Immature natural killer cell (primary cell): ENCODE results near the gene CALCR. TPM values are rescaled to one million over a fixed set of nuclear protein-coding genes. Genes with fewer than 3 reads are reported as not detected.

Experiments
- DNase-seq, 3 donors: peaks; one replicate each; pipeline ENCODE4 v3.0.0; 2022; ENCODE audit warnings: mixed read lengths in 1 of 3
- H3K27ac Mint-ChIP-seq, 6 donors: one replicate each; pipeline ENCODE4 v1.8.0; 2020; ENCODE audit warnings: mixed read lengths in 6 of 6, mild to moderate bottlenecking in 5 of 6, inconsistent platforms in 4 of 6, moderate library complexity in 3 of 6
- H3K27me3 Mint-ChIP-seq, 3 donors: one replicate each; pipeline ENCODE4 v1.8.0; 2020 to 2021; ENCODE audit warnings: low read depth in 3 of 3, mild to moderate bottlenecking in 3 of 3, mixed read lengths in 3 of 3, moderate library complexity in 3 of 3, inconsistent platforms in 1 of 3
- H3K36me3 Mint-ChIP-seq, 3 donors: one replicate each; pipeline ENCODE4 v1.8.0; 2020; ENCODE audit warnings: mixed read lengths in 3 of 3, inconsistent platforms in 2 of 3, mild to moderate bottlenecking in 2 of 3
- H3K4me1 Mint-ChIP-seq, 2 donors: one replicate each; pipeline ENCODE4 v1.8.0; 2020; ENCODE audit warnings: inconsistent platforms in 2 of 2, mild to moderate bottlenecking in 2 of 2, mixed read lengths in 2 of 2, moderate library complexity in 1 of 2
- H3K4me3 Mint-ChIP-seq, 5 donors: one replicate each; pipeline ENCODE4 v1.8.0; 2020; ENCODE audit warnings: mild to moderate bottlenecking in 5 of 5, mixed read lengths in 5 of 5, inconsistent platforms in 3 of 5, moderate library complexity in 3 of 5
- H3K9me3 Mint-ChIP-seq, 6 donors: one replicate each; pipeline ENCODE4 v1.8.0; 2020; ENCODE audit warnings: mild to moderate bottlenecking in 6 of 6, mixed read lengths in 6 of 6, inconsistent platforms in 4 of 6, moderate library complexity in 3 of 6
- polyA plus RNA-seq, 3 donors: library from polyadenylated mRNA; unstranded; fragments of 300-500 nt; fragmentation: Illumina TruSeq; gene quantifications; one replicate each; pipeline ENCODE4 v1.2.3, GENCODE V29; 2021

CALCR gene
- polyA plus RNA-seq, 3 donors from 2014 or later: not detected

DNA sequence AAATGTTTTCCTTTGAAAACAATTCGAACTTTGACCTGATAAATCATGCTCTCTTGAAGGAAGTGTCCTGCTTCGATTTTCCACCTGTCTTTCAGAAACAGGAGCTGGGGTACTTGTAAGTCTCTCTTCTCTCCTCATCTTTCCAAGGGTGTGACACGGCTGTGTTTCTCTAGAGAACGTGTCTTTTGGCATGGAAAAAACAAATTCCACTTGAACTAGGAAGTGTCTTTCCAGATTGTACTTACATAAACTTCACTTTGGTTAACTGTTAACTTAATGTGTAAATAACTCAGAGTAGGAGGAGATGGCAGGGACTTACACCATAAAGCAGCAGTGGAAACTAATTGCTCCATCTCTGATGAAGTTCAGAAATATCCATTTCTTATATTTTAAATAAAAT, 4.2 kb upstream of the CALCR start:
- Mint-ChIP-seq H3K36me3 (no peaks in the 10 kb centered on the region), H3K4me3 (no peak overlapping the region), H3K4me1 (no peaks in the 10 kb centered on the region), H3K27me3 (peaks cover 2 to 10% (median 5%) of the 10 kb centered on the region in 3 donors), H3K27ac (no peak overlapping the region), H3K9me3 (peaks cover 0 to 2% (median 0%) of the 10 kb centered on the region in 6 donors)
- DNase-seq: no peak

DNA sequence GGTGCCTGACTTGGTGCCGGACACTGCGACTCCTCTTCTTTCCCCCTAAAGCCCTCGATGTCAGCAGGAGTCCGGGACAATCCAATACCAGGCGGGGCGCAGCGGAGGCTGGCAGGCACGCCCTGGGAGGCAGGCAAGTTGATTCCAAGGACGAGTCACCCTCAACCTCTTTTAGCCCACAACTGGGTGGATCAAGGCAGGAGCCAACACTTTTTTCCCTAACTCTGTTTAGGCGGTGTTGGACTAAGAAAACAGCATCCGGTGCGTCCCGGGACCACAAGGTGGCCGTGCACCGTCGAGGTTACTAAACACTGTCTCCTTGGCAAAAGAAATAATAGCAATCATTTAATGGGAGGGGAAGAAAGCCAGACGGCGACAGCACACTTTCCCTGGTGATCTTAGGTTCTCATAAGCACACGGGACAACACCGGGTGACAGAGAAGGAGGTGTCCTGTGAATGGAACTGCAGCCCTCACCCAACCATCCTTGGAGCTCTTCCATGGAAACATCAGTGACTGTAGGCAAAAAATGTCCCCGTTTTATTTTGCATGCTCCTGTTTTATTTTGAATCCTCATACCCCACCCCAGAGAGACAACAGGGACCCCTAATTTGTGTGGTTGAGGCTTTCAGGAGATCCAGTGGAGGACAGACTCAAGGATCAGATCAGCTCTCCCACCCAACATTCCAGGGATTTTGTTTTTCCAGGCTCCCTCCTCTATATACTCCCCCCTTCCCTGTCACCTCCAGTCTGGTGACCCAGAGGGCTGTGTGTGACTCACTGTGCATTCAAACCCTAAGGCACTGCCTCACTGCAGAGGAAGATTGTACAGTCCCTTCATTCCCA, 1.3 kb upstream of the CALCR start:
- Mint-ChIP-seq H3K27me3 (peaks cover 0 to 6% (median 5%) of the 10 kb centered on the region in 3 donors), H3K36me3 (no peaks in the 10 kb centered on the region), H3K9me3 (peaks cover 0 to 4% (median 0%) of the 10 kb centered on the region in 6 donors), H3K27ac (no peak overlapping the region), H3K4me3 (no peak overlapping the region), H3K4me1 (no peaks in the 10 kb centered on the region)
- DNase-seq: no peak

DNA sequence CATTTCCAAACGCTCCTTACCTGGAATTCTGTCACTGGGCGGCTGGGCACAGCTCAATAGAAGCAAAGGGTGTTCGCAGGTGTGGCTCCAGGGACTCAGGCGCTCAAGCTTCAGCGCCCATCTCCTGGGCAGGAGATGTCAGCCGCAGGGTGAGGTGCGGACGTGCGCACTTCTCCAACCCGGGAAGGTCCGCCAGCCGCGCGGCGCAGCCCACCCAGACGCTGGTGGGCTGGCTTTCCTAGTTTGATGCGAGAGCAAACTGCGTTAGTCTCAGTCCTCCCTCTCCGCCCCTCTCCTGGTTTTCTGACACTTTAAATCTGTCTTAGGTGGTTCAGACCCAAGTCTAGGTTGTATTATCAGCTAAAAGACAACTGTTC, 267 bp downstream of the CALCR start:
- Mint-ChIP-seq H3K9me3 (peaks cover 0 to 4% (median 0%) of the 10 kb centered on the region in 6 donors), H3K4me1 (no peaks in the 10 kb centered on the region), H3K4me3 (no peak overlapping the region), H3K36me3 (no peaks in the 10 kb centered on the region), H3K27ac (no peak overlapping the region), H3K27me3 (peaks cover 0 to 6% (median 5%) of the 10 kb centered on the region in 3 donors)
- DNase-seq: no peak

DNA sequence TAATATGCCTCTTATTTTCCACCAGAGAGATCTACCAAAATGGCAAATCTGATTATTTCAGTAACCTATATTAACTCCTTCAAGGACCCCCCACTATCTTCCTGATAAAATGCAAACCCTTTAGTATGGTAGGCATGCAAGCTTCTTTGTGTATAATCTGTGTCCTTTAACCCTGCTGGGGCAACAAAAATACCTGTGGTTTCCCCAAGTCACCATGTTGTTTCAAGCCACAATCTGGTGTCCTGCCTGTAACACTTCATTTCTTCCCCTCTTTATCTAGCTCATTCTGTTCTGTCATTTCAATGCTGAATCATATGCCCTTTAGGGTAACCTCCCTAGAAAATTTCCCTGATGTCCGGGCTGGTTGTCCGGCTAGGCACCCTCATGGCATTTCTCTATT, 5.3 kb downstream of the CALCR start:
- Mint-ChIP-seq H3K27me3 (peaks cover 0 to 4% (median 0%) of the 10 kb centered on the region in 3 donors), H3K4me3 (no peak overlapping the region), H3K9me3 (peaks cover 0 to 4% (median 0%) of the 10 kb centered on the region in 6 donors), H3K27ac (no peak overlapping the region), H3K36me3 (no peaks in the 10 kb centered on the region), H3K4me1 (no peaks in the 10 kb centered on the region)
- no peak for DNase-seq

DNA sequence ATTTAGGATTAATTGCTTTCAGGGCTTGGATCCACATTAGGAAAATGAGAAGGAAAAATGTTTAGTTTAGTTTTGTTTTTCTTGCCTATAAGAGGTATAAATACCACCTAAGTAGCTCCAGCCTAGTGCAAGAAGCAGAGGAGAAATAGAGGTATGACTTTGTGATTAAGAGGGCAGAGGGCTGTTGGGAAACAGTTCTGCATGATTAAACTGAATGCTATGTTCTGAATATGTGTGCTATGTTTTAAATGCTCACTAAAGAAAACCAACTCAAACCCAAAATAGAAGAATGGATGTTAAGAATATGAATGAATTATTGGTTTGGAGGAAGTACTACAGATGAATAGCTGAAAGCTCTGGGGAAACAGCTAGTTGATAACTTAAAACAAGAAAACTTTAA, 7.6 kb downstream of the CALCR start:
- no peaks in the 10 kb centered on the region for H3K36me3 Mint-ChIP-seq
- no peak for DNase-seq
- H3K4me1 Mint-ChIP-seq: no peaks in the 10 kb centered on the region
- H3K27me3 Mint-ChIP-seq: no peaks in the 10 kb centered on the region
- H3K9me3 Mint-ChIP-seq: no peaks in the 10 kb centered on the region
- H3K27ac Mint-ChIP-seq: no peak overlapping the region
- no peak overlapping the region for H3K4me3 Mint-ChIP-seq

DNA sequence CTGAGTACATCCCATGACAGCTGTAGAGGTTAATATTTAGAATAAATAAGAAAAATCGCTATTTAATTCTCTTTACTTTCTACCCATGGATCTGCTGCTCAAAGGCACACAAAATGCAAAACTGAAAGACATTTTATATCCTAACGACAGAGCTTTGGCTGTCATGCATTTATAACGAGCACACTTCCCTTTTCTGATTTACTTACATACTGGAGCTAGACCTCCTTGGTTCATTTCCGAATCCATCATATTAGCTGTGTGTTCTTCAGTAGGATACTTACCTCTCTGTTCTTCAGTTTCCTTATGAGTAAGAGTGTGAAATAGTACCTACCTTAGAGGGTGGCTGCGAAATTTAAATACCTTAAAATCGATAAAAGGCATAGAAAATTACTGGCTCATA, 10.9 kb downstream of the CALCR start:
- Mint-ChIP-seq H3K27ac (no peak overlapping the region), H3K4me3 (no peak overlapping the region), H3K36me3 (no peaks in the 10 kb centered on the region), H3K27me3 (peaks cover 0 to 2% (median 0%) of the 10 kb centered on the region in 3 donors), H3K9me3 (no peaks in the 10 kb centered on the region), H3K4me1 (no peaks in the 10 kb centered on the region)
- no peak for DNase-seq

DNA sequence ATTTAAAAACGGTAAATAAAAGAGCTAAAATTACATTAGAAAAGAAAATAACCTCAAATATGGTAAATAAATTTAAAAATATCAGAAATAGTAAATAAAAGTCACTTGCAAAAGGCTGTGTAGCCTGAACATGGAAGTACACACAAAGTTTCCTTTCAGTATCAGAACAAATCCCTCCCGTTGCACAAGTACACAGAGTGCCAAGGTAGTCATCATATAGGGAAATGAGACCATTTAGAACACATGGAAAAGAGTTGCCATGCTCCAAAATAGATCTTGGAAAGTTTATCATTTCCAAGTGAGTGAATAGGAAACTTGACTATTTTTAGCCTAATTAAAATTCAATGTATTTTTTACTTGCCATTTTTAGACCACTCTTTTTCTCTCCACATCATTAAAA, 11.6 kb downstream of the CALCR start:
- no peak for DNase-seq
- Mint-ChIP-seq H3K4me1 (no peaks in the 10 kb centered on the region), H3K36me3 (no peaks in the 10 kb centered on the region), H3K27me3 (peaks cover 0 to 2% (median 0%) of the 10 kb centered on the region in 3 donors), H3K4me3 (no peak overlapping the region), H3K9me3 (no peaks in the 10 kb centered on the region), H3K27ac (no peak overlapping the region)

DNA sequence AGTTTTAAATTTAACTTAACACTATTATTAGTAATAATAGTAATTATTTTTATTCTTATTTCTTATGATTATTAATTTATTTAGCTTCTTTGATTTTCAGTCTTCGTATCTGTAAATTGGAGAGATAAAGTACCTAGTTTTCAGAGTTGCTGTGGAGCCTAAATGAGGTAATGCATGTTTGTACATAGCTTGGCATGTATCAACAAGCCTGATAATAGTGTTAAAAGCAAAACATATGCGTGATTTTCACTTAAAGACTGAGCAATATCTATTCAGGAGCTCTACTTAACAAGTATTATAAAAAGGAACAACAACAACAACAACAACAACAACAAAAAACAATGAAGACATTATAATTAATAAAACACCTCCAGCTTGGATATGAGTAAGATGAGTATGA, 12.4 kb downstream of the CALCR start:
- Mint-ChIP-seq H3K27me3 (peaks cover 0 to 2% (median 0%) of the 10 kb centered on the region in 3 donors), H3K9me3 (no peaks in the 10 kb centered on the region), H3K36me3 (no peaks in the 10 kb centered on the region), H3K4me3 (no peak overlapping the region), H3K27ac (no peak overlapping the region), H3K4me1 (no peaks in the 10 kb centered on the region)
- no peak for DNase-seq

DNA sequence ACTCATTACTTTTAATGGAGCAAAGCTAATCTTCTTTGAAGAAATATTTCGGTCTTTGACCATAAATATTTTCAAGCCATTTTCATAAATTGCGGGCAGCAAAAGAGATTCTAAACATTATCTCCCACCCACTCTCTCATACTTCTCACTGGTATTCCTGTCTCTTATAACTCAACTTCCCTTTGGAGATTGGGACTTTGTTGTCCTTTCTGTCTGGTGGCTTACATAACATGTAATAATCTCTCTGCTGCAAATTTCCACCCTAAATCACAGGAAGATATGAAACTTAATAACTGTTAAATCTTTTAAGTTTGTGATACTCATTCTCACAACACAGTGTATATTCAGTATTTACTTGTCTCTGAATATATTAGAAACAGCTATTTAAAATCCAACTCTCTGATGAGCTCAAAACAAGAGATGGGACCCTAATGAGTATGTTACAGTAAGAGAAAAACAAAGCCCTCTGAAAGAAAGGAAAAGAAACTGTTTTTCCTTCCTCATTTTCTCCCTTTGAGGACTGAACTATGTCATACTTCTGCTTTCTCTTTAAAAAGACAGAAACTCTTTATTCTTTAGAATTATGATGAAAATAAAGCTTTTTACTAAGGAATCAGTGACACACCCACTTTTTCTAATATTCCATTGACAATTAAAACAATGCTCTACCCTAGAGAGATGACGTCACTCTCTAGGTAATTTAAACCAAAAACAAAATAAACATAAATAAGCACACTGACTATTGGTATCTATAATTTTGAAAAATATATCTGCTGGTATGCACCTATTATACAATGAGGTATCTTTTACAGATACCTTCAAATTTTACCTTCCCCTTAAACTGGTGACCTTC, 14.7 kb downstream of the CALCR start:
- H3K4me1 Mint-ChIP-seq: no peaks in the 10 kb centered on the region
- H3K27me3 Mint-ChIP-seq: peaks cover 0 to 2% (median 2%) of the 10 kb centered on the region in 3 donors
- no peak overlapping the region for H3K27ac Mint-ChIP-seq
- H3K9me3 Mint-ChIP-seq: no peaks in the 10 kb centered on the region
- no peak overlapping the region for H3K4me3 Mint-ChIP-seq
- DNase-seq: no peak
- H3K36me3 Mint-ChIP-seq: no peaks in the 10 kb centered on the region

DNA sequence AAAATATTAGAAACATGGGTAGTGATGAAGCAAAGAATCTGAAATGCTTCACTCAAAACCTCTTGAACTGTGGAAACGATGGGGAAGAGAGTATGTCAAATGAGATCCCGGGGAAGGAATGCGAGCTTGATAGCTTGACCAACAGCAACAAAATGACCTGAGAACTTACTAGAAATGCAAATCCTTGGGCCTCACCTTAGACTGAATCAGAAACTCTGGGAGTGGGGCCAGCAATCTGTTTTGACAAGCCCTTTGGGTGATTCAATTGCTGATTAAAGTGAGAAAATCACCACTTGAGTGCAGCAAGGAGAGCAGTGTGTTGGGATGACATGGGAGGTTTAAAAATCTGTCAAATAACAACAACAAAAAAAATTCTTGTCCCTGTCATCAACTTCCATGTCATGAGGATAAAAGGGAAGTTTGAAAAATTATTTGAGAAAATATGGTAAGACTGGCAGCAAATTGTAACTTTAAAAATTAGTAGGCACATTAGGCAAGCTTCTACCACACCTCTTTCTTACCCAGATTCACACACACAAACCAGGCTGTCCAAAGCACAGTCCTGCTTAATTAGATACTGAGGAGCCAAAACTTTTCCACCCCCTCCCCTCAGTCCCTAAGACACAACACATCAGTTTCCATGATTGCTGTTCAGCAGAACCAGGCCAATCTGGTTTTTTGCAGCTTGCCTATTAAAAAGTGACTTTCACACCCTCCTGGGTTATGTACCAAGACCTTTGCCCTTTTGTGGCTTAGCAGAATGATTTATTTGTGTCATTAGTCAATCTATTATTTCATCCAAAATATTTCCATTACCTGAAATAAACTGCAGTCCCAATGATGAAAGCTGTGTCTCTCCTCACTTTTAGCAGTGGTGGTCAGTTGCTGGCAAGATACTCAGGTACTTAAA, 15.6 kb downstream of the CALCR start:
- Mint-ChIP-seq H3K9me3 (no peaks in the 10 kb centered on the region), H3K27me3 (peaks cover 0 to 3% (median 2%) of the 10 kb centered on the region in 3 donors), H3K36me3 (no peaks in the 10 kb centered on the region), H3K27ac (no peak overlapping the region), H3K4me1 (no peaks in the 10 kb centered on the region), H3K4me3 (no peak overlapping the region)
- DNase-seq: no peak

DNA sequence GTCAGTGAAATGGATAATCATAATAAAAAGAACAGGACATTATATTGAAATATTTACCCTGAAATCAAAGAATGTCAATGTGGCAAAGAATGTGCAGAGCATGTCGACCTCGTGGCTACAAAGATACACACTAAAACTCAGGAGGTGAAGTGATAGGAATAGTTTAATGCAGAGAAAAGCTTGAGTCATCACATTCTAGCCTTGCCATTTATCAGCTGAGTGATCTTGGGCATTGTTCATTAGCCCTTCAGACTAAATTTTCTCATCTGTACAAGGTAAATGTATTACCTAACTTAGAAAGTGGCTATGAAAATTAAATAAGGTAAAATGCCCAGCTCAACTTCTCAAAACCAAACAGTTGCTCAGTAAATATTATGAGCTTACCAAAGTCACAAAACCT, 22.6 kb downstream of the CALCR start:
- no peak overlapping the region for H3K27ac Mint-ChIP-seq
- peaks cover 0 to 3% (median 0%) of the 10 kb centered on the region in 3 donors for H3K27me3 Mint-ChIP-seq
- H3K36me3 Mint-ChIP-seq: no peaks in the 10 kb centered on the region
- DNase-seq: no peak
- H3K4me3 Mint-ChIP-seq: no peak overlapping the region
- H3K4me1 Mint-ChIP-seq: no peaks in the 10 kb centered on the region
- H3K9me3 Mint-ChIP-seq: no peaks in the 10 kb centered on the region

DNA sequence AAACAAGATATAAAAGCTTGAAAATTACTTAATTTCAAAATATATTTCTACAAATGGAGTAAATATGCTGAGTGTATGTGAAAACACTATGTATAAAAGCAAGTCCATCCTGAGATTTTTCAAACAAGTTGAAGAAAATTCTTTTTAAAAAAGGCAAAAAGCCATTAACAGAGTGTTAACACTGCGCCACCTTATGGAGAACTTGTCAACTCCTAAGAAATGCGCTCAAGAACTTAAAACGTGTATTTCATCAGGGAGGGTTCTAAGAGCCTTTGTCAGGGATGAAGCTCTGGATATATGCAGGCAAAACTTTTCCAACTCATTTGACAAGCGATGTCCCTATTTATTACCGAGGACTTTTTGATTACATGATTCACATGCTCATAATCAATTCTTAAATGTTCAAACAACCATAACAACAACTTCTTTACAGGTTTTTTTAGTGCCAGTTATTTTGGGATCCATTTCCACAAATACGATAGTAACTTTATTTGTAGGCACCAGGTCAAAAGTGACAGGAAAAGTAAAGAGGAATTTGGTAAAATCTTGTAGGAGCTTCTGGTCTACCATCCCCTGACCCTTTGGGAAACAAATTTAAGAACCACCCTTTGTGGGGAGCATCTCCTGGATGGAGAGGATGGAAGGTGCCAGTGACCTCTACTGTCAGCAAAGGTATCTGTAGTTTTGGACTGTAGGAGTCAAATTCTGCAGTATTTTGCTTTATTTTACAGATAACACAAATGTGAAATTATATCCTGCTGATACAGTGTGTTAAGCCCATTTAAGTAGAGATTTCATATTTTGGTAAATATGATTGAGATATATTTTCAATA, 23.2 kb downstream of the CALCR start:
- H3K9me3 Mint-ChIP-seq: no peaks in the 10 kb centered on the region
- peaks cover 0 to 3% (median 0%) of the 10 kb centered on the region in 3 donors for H3K27me3 Mint-ChIP-seq
- no peak overlapping the region for H3K4me3 Mint-ChIP-seq
- no peak overlapping the region for H3K27ac Mint-ChIP-seq
- H3K36me3 Mint-ChIP-seq: no peaks in the 10 kb centered on the region
- no peak for DNase-seq
- no peaks in the 10 kb centered on the region for H3K4me1 Mint-ChIP-seq

DNA sequence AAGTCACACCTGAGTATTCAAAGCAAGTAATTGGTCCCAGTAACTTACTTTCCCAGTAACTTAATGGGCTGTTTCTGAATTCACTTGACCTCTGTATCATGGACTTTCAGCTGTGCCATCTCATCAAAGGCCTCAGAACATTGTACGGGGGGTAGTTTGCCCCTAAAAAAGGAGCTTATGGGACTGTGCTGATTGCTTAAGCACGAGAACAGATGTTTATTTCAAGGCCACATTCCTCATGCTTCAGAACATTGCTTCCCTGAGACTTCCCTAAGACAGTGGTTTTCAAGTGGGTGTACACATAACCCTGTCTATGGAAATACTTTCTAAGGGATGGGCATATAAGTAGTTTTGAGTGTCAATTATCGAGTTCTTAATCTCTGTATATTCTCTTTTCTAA, 26.8 kb downstream of the CALCR start:
- Mint-ChIP-seq H3K36me3 (no peaks in the 10 kb centered on the region), H3K4me1 (no peaks in the 10 kb centered on the region), H3K27me3 (peaks cover 0 to 3% (median 0%) of the 10 kb centered on the region in 3 donors), H3K27ac (no peak overlapping the region), H3K9me3 (no peaks in the 10 kb centered on the region), H3K4me3 (no peak overlapping the region)
- DNase-seq: no peak
